ENCODE data around the gene KRTAP25-1. TPM values are rescaled to one million over a fixed set of nuclear protein-coding genes. Genes with fewer than 3 reads are reported as not detected.

KRTAP25-1 gene, protein sequence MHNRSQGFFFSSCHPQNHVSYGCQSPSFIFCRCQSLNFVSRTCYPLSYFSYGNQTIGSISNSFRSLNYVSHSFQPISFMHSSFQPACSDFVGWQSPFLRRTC
- not detected in 2 replicates for polyA plus RNA-seq (2013)

- Histone ChIP-seq H3K79me2 (ENCODE audit: control insufficient read depth, insufficient read depth, low read length, poor library complexity) (no peaks in the 10 kb centered on the region), H3K23ac (ENCODE audit: low read length) (no peak within 1 kb of the TSS), H4K12ac (ENCODE audit: low read depth, low read length) (no peak within 1 kb of the TSS), H3K4me3 (ENCODE audit: low read depth, low read length) (no peak within 1 kb of the TSS), H3K27me3 (ENCODE audit: insufficient read depth, low read length) (no peaks in the 10 kb centered on the region), H3K9me3 (ENCODE audit: insufficient read depth, low read depth, low read length) (no peaks in the 10 kb centered on the region), H3K4ac (ENCODE audit: low read depth, low read length) (no peak within 1 kb of the TSS), H3K4me1 (ENCODE audit: control insufficient read depth in 1 of 2, insufficient read depth in 2 of 2, low read length in 2 of 2) (no peaks in the 10 kb centered on the region), H2AFZ (ENCODE audit: insufficient read depth, low read length, poor library complexity) (no peak within 1 kb of the TSS), H3K27ac (ENCODE audit: low read depth, low read length) (no peak within 1 kb of the TSS), H2BK120ac (ENCODE audit: insufficient read depth, low read length, poor library complexity) (no peak within 1 kb of the TSS), H3K9ac (ENCODE audit: low read length) (no peak within 1 kb of the TSS), H4K91ac (ENCODE audit: low read depth, low read length) (no peak within 1 kb of the TSS), H3K36me3 (ENCODE audit: control insufficient read depth in 1 of 2, insufficient read depth in 2 of 2, low read length in 2 of 2) (no peaks in the 10 kb centered on the region), H3K14ac (ENCODE audit: low read length) (no peak within 1 kb of the TSS), H4K8ac (ENCODE audit: low read depth, low read length) (no peak within 1 kb of the TSS), H3K79me1 (ENCODE audit: low read length) (no peaks in the 10 kb centered on the region), H2BK5ac (ENCODE audit: low read depth, low read length, poor library complexity) (no peak within 1 kb of the TSS), H3K18ac (ENCODE audit: low read length) (no peak within 1 kb of the TSS), H3K4me2 (ENCODE audit: low read length) (no peak within 1 kb of the TSS), H2AK5ac (ENCODE audit: low read length) (no peak within 1 kb of the TSS), H2BK12ac (ENCODE audit: low read length) (no peak within 1 kb of the TSS)
- no CpG with 5 or more reads among the region's 2 CpGs for WGBS (ENCODE audit: extremely low coverage, insufficient coverage, insufficient read length)
- DNase-seq = no peak
Measured at GRCh38 chr21:30289215-30289614, at the start of gene KRTAP25-1. Gene KRTAP25-1, minus strand, starts transcription at chr21:30289514. Its CDS starts 24 bp downstream, at chr21:30289490.

GRCh38 chr21:30338717-30339116, 49.4 kb upstream of the KRTAP25-1 start:
- H3K14ac ChIP-seq (ENCODE audit: low read length) = no peak overlapping the region
- DNase-seq = no peak

GRCh38 chr21:30337772-30338171, 48.5 kb upstream of the KRTAP25-1 start:
- Histone ChIP-seq H2BK5ac (ENCODE audit: low read depth, low read length, poor library complexity) (no peak overlapping the region), H3K4me2 (ENCODE audit: low read length) (no peak overlapping the region), H3K79me2 (ENCODE audit: control insufficient read depth, insufficient read depth, low read length, poor library complexity) (no peaks in the 10 kb centered on the region), H4K8ac (ENCODE audit: low read depth, low read length) (no peak overlapping the region), H3K27ac (ENCODE audit: low read depth, low read length) (no peak overlapping the region), H3K9ac (ENCODE audit: low read length) (no peak overlapping the region), H2BK120ac (ENCODE audit: insufficient read depth, low read length, poor library complexity) (no peak overlapping the region), H4K91ac (ENCODE audit: low read depth, low read length) (no peak overlapping the region), H2BK12ac (ENCODE audit: low read length) (no peak overlapping the region), H3K23ac (ENCODE audit: low read length) (no peak overlapping the region), H3K18ac (ENCODE audit: low read length) (no peak overlapping the region), H2AK5ac (ENCODE audit: low read length) (no peak overlapping the region), H3K36me3 (ENCODE audit: control insufficient read depth in 1 of 2, insufficient read depth in 2 of 2, low read length in 2 of 2) (no peaks in the 10 kb centered on the region), H3K4me3 (ENCODE audit: low read depth, low read length) (no peak overlapping the region), H3K79me1 (ENCODE audit: low read length) (no peaks in the 10 kb centered on the region), H3K27me3 (ENCODE audit: insufficient read depth, low read length) (no peaks in the 10 kb centered on the region), H2AFZ (ENCODE audit: insufficient read depth, low read length, poor library complexity) (no peak overlapping the region), H4K12ac (ENCODE audit: low read depth, low read length) (no peak overlapping the region), H3K4ac (ENCODE audit: low read depth, low read length) (no peak overlapping the region), H3K4me1 (ENCODE audit: control insufficient read depth in 1 of 2, insufficient read depth in 2 of 2, low read length in 2 of 2) (no peaks in the 10 kb centered on the region), H3K9me3 (ENCODE audit: insufficient read depth, low read depth, low read length) (no peaks in the 10 kb centered on the region), H3K14ac (ENCODE audit: low read length) (no peak overlapping the region)
- peak in 1 of 2 donors; percentile 64 for DNase-seq

More at GRCh38 chr21:30338717-30339116, 49.4 kb upstream of the KRTAP25-1 start:
- Histone ChIP-seq H3K4me3 (ENCODE audit: low read depth, low read length) (no peak overlapping the region), H2BK5ac (ENCODE audit: low read depth, low read length, poor library complexity) (no peak overlapping the region), H3K79me1 (ENCODE audit: low read length) (no peaks in the 10 kb centered on the region), H3K18ac (ENCODE audit: low read length) (no peak overlapping the region), H3K4ac (ENCODE audit: low read depth, low read length) (no peak overlapping the region), H3K4me2 (ENCODE audit: low read length) (no peak overlapping the region), H3K36me3 (ENCODE audit: control insufficient read depth in 1 of 2, insufficient read depth in 2 of 2, low read length in 2 of 2) (no peaks in the 10 kb centered on the region), H2BK120ac (ENCODE audit: insufficient read depth, low read length, poor library complexity) (no peak overlapping the region), H3K9ac (ENCODE audit: low read length) (no peak overlapping the region), H3K9me3 (ENCODE audit: insufficient read depth, low read depth, low read length) (no peaks in the 10 kb centered on the region), H4K8ac (ENCODE audit: low read depth, low read length) (no peak overlapping the region), H3K4me1 (ENCODE audit: control insufficient read depth in 1 of 2, insufficient read depth in 2 of 2, low read length in 2 of 2) (no peaks in the 10 kb centered on the region), H2AFZ (ENCODE audit: insufficient read depth, low read length, poor library complexity) (no peak overlapping the region), H3K23ac (ENCODE audit: low read length) (no peak overlapping the region), H2AK5ac (ENCODE audit: low read length) (no peak overlapping the region), H4K12ac (ENCODE audit: low read depth, low read length) (no peak overlapping the region), H2BK12ac (ENCODE audit: low read length) (no peak overlapping the region), H3K27ac (ENCODE audit: low read depth, low read length) (no peak overlapping the region), H3K79me2 (ENCODE audit: control insufficient read depth, insufficient read depth, low read length, poor library complexity) (no peaks in the 10 kb centered on the region), H4K91ac (ENCODE audit: low read depth, low read length) (no peak overlapping the region), H3K27me3 (ENCODE audit: insufficient read depth, low read length) (no peaks in the 10 kb centered on the region)
- WGBS (ENCODE audit: extremely low coverage, insufficient coverage, insufficient read length) = no CpG with 5 or more reads among the region's 4 CpGs

- H3K4me1 ChIP-seq (ENCODE audit: control insufficient read depth in 1 of 2, insufficient read depth in 2 of 2, low read length in 2 of 2) = no peaks in the 10 kb centered on the region
- no peak within 1 kb of the TSS for H3K27ac ChIP-seq (ENCODE audit: low read depth, low read length)
- WGBS (ENCODE audit: extremely low coverage, insufficient coverage, insufficient read length) = no CpG with 5 or more reads among the region's 6 CpGs
- H3K79me2 ChIP-seq (ENCODE audit: control insufficient read depth, insufficient read depth, low read length, poor library complexity) = no peaks in the 10 kb centered on the region
- no peaks in the 10 kb centered on the region for H3K9me3 ChIP-seq (ENCODE audit: insufficient read depth, low read depth, low read length)
- no peak within 1 kb of the TSS for H2BK12ac ChIP-seq (ENCODE audit: low read length)
- H2BK120ac ChIP-seq (ENCODE audit: insufficient read depth, low read length, poor library complexity) = no peak within 1 kb of the TSS
- H3K18ac ChIP-seq (ENCODE audit: low read length) = no peak within 1 kb of the TSS
- H3K14ac ChIP-seq (ENCODE audit: low read length) = no peak within 1 kb of the TSS
- H3K4ac ChIP-seq (ENCODE audit: low read depth, low read length) = no peak within 1 kb of the TSS
- no peak within 1 kb of the TSS for H4K12ac ChIP-seq (ENCODE audit: low read depth, low read length)
- H3K79me1 ChIP-seq (ENCODE audit: low read length) = no peaks in the 10 kb centered on the region
- H3K4me3 ChIP-seq (ENCODE audit: low read depth, low read length) = no peak within 1 kb of the TSS
- no peak for DNase-seq
- no peak within 1 kb of the TSS for H3K23ac ChIP-seq (ENCODE audit: low read length)
- H4K8ac ChIP-seq (ENCODE audit: low read depth, low read length) = no peak within 1 kb of the TSS
- H4K91ac ChIP-seq (ENCODE audit: low read depth, low read length) = no peak within 1 kb of the TSS
- H3K9ac ChIP-seq (ENCODE audit: low read length) = no peak within 1 kb of the TSS
- no peak within 1 kb of the TSS for H2BK5ac ChIP-seq (ENCODE audit: low read depth, low read length, poor library complexity)
- H3K36me3 ChIP-seq (ENCODE audit: control insufficient read depth in 1 of 2, insufficient read depth in 2 of 2, low read length in 2 of 2) = no peaks in the 10 kb centered on the region
- H3K4me2 ChIP-seq (ENCODE audit: low read length) = no peak within 1 kb of the TSS
- no peak within 1 kb of the TSS for H2AFZ ChIP-seq (ENCODE audit: insufficient read depth, low read length, poor library complexity)
- H2AK5ac ChIP-seq (ENCODE audit: low read length) = no peak within 1 kb of the TSS
- no peaks in the 10 kb centered on the region for H3K27me3 ChIP-seq (ENCODE audit: insufficient read depth, low read length)
Measured at GRCh38 chr21:30337276-30337744, 48.0 kb upstream of the KRTAP25-1 start, which contains the start of gene KRTAP27-1. Gene KRTAP27-1, minus strand, starts transcription at chr21:30337694. Its CDS starts 26 bp downstream, at chr21:30337668.

Data from trophoblast cell (in vitro differentiated cells and primary cell).